ENCODE results near the gene ADAM8.
"Not testable (repeated sequence)": the region's sequence is repeated elsewhere in the genome, so short reads cannot be mapped to it uniquely, and the experiment has no call there.

The ADAM8 gene

DNA sequence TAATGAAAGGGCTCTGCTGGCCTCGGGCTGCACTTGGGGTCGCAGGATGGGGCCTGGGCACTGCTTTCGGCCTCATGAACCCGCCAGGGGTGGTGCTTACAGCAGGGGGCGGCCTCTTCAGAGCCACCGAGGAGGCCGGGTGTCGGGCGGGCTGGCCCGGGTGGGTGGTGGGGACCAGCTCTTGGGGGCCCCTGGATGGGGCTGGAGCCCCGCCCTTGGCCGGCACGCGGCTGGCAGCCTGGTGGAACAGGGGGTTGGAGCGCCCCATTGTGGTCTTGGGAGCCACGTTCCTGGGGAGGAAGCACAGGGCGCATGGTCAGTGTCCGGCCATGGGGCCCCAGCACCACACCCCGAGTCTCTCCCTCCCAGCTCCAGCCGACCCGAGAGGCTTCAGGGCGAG, 8.8 kb downstream of the ADAM8 start:
- no peak for DNase-seq (ENCODE audit: low spot score)

DNA sequence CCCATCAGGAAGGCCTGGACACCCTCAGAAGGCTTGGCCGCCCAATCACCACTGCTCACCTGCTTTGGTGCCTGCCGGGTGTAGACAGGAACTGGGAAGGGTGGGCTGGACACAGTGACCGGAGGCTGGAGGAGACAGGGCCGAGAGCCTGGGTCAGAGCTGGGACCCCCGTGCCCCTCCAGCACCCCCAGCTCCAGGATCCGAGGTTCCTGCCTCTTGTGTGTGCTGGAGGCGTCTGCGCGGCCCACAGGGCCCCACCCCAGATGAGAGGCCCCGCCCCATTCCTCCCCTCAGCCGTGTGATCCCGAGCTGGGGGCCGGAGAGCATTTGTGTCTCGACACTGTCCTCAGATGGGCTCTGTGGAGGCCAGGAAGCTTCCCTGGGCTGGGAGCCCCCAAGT, 9.4 kb downstream of the ADAM8 start:
- no peak for DNase-seq (ENCODE audit: low spot score)

GRCh38 chr10:133266056-133266795, 10.4 kb downstream of the ADAM8 start:
- no peak for DNase-seq (ENCODE audit: low spot score)

GRCh38 chr10:133265052-133265451, 11.6 kb downstream of the ADAM8 start:
- not testable (repeated sequence) for DNase-seq (ENCODE audit: low spot score)

GRCh38 chr10:133264461-133264860, 12.2 kb downstream of the ADAM8 start:
- DNase-seq (ENCODE audit: low spot score), result no peak

DNA sequence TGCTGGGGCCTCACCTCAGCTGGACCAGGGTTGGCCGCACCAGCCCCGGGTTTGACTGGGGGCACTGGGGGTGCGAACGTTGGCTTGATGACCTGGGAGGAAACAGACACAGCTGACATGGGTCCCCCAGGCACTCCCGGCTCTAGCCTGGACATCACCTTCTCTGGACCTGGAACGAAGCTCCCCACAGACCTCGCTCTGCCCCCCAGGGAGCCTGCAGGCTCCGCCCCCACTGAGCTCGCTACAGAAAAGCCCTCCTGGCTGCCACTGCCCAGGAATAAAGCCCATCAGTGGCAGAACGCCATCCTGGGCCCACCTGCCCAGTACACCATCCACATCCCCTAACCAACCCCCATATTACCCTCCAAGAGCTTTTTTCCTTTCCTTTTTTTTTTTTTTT, 13.0 kb downstream of the ADAM8 start:
- DNase-seq (ENCODE audit: low spot score), result no peak

DNA sequence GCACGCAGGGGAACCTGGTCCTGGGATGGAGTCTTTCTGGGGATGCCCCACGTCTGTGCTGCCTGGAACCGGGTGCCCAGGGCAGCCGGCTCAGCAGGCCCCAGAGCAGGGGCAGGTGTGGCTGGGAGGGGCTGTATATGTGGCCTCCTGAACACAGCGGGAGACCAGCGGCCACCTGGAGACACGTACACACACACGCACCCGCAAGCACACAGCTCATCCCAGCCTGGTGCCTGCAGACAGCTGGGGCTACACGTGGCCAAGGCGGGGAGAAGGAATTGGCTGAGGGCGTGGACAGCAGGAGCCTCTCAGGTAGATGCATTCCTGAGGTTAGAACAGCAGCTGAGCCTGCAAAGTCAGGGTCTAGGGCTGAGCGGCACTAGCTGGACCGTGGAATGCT, 14.0 kb downstream of the ADAM8 start:
- no peak for DNase-seq (ENCODE audit: low spot score)

GRCh38 chr10:133261726-133262325, 14.8 kb downstream of the ADAM8 start:
- DNase-seq (ENCODE audit: low spot score), result peak; percentile 56

GRCh38 chr10:133260895-133261725, 15.6 kb downstream of the ADAM8 start:
- peak; percentile 39 for DNase-seq (ENCODE audit: low spot score)

DNA sequence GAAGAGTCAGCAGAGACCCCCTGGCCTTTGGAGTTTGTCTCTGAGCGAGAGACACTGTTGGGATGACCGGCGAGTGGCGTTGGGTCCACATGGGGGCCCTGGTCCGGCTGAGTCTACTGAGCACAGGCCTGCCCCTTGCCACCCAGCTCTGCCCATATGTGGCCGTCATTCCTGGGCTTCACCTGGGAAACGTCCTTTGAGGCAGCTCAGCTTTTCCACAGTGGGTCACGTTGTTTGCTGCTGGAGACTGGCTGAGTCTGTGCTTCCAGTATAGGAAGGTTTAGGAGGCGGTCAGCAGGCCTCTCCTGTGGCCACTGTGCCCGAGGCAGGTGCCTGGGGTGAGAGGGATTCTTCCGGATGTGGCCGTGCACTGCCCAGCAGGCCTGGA, 17.1 kb downstream of the ADAM8 start:
- no peak for DNase-seq (ENCODE audit: low spot score)

DNA sequence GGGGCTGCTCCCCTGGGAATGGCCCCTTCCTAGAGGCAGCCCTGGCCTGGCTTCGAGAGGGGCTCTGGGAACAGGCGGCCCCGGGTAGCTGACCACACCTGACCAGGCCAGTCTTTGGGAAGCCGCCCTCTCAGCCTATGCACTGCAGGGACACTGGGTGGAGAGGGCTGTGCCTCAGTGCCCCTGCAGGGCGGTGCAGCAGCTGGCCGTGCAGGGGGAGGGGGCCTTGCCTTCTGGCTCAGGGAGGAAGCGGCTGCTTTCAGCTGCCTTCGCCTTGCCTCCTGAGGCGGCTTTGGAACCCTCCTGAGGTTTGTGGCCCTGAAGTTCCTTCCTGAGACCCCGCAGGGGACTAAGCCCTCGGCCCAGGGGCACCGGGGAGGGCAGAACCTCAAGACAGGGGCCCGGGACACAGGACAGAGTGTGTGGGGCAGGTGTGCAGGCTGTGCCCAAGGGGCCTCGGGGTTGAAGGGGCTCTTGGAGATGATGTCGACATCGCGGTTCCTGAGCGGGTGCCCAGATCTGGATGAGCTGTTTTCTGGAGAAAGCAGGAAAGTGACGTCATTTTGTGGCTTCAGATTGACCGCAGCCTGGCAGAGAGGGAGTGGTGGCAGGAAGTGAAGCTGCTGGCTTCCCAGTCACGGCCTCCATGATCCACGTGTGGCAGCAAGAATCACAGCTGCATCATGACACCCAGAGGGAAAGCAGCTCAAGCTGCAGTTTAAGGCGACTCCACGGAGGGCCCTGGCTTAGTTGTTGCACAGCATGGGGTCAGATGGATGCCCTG, 17.7 kb downstream of the ADAM8 start:
- no peak for DNase-seq (ENCODE audit: low spot score)

- DNase-seq (ENCODE audit: low spot score), result no peak
Observed at GRCh38 chr10:133258066-133258817, 18.4 kb downstream of the ADAM8 start.

GRCh38 chr10:133257489-133258065, 19.1 kb downstream of the ADAM8 start:
- DNase-seq (ENCODE audit: low spot score), result peak; percentile 54

DNA sequence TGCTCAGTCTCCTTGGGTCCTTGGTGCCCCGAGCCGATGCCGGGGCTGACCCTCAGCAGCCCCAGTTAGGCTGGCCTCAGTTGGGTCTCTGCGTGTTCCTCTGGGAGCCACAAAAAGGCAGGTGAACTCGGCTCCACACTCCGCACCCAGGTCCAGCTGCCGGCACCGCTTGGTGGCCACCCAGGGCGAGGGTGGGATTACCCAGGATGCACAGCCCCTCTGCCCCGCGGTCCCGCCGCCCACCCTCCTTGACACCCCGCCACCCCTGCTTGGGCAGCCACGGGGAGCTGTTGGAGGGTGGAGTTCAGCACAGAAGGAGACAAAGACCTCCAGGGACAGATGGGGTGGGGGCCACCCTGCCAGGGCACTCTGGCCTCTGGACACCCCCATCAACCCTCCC, 21.3 kb downstream of the ADAM8 start:
- DNase-seq (ENCODE audit: low spot score), result no peak

DNA sequence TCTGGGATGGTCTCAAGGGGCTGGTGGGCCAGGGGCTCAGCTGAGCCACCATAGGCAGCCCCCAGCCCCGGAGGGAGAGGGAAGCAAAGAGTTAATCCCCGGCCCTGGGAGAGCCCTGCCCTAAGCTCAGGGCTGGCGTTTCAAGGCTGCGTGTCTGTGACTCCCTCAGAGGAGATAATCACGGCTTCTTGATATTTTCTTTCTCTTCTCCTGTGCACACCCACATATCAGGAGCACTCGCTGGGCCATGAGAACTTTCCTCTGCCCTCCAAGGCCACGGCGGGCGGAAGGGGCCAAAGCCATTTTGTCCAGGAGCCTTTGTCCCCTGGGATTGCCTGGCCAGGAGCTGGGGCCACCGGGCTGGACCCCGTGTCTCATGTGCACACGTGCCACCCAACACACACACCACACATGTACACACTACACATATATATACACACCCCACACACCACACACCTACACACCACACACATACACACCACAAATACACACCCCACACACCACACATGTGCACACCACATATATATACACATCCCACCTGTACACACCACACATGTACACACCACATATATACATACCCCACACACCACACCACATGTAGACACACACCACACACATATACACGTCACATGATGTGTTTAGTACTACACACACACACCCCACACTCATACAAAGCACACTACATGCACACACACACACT, 22.1 kb downstream of the ADAM8 start:
- no peak for DNase-seq (ENCODE audit: low spot score)

- DNase-seq (ENCODE audit: low spot score), result no peak
Observed at GRCh38 chr10:133253361-133253955, 23.2 kb downstream of the ADAM8 start.

DNA sequence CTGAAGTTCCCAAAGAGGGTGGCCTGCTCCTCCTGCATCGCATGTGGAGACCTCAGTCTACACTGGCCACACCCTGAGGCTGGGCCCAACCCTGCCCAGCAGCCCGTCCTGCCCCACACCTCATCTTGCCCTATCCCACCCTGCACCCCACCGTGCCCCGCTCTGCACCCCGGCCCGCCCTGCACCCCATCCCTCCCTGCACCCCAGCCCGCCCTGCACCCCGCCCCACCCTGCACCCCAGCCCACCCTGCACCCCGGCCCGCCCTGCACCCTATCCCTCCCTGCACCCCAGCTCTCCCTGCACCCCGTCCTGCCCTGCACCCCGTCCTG, 24.5 kb downstream of the ADAM8 start:
- no peak for DNase-seq (ENCODE audit: low spot score)

DNA sequence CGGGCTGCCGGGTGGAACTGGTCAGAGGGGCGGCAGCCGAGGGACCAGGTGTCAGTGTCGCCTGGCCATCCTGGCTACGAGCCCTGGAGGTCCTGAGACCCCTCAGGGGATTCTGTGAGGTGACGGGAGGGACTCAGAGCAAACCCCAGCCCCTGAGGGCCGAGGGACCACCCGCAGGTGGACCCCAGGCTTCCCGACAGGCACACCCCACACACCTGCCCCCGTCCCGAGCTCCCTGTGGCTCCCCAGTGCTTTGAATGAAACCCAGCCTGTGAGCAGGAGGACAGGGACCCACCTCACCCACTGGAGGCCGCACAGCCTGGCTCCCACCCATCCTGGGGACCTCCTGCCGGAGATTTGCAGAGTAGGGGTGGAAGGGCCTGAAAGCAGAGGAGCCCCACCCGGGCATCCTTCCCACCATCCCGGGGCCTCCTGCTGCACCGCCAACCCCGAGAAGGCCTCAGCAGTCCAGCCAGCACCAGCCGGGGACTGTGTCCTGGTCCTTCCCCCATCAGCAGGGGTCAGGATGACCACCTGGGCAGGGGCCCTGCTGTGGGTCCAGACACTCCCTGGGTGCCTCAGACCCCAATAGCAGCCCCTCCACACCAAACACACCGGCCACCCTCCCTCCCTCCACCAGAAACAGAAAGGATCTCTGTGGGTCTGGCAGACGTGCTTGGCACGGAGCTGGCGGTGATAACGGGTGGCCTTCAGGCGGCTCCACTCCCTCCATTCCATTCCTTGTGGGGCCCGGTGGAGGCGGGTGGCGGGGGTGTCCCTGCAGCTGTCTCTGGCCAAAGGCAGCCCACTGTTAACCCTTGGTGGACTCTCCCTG, 25.1 kb downstream of the ADAM8 start:
- no peak for DNase-seq (ENCODE audit: low spot score)
